Body of pancreas (tissue), 4 donors: Measurements from ENCODE around the gene WSCD1. TPM values are rescaled to one million over a fixed set of nuclear protein-coding genes. Genes with fewer than 3 reads are reported as not detected.
A peak's percentile ranks its signal among the peaks of the same experiment; 100 is the strongest.

Experiments
- ATAC-seq: fragments of 150-250 bp; one replicate; pipeline ENCODE4 v1.9.1; 2016
- DNase-seq, 4 donors: peaks; one replicate each; pipeline ENCODE4 v3.0.0-alpha.2; 2019
- H3K27ac ChIP-seq, 4 donors: fragments of 200-600 bp; sonication (generic); 1 replicate in 3 of 4; 2 replicates in 1 of 4; pipeline versions ENCODE4 v1.5.1 to v1.6.1; 2016 to 2019; ENCODE audit warnings: mild to moderate bottlenecking in 1 of 4, mixed read lengths in 1 of 4, moderate library complexity in 1 of 4
- H3K27me3 ChIP-seq, 2 donors: fragments of 200-600 bp; sonication (generic); one replicate each; pipeline ENCODE4 v1.6.0; 2016; ENCODE audit warnings: mild to moderate bottlenecking in 1 of 2
- H3K36me3 ChIP-seq, 2 donors: fragments of 200-600 bp; sonication (generic); replicated peaks in 1 of 2; 2 replicates each; pipeline ENCODE4 v1.5.1; 2016; ENCODE audit warnings: low read depth in 2 of 2; ENCODE audit not compliant: insufficient read depth in 1 of 2
- H3K4me1 ChIP-seq: fragments of 200-600 bp; sonication (generic); one replicate; pipeline ENCODE4 v1.6.0; 2016
- H3K4me3 ChIP-seq, 2 donors: fragments of 200-600 bp; sonication (generic); 1 replicate in 1 of 2; 2 replicates in 1 of 2; pipeline ENCODE4 v1.5.1; 2016 to 2019
- H3K9me3 ChIP-seq, 3 donors: fragments of 200-600 bp; sonication (generic); 1 replicate in 2 of 3; 2 replicates in 1 of 3; pipeline ENCODE4 v1.5.1; 2016
- POLR2A ChIP-seq, 3 donors: fragments of 450-650 bp; IDR thresholded peaks; one replicate each; pipeline ENCODE4 v1.6.1; 2016; ENCODE audit warnings: antibody characterized with exemption in 3 of 3, mild to moderate bottlenecking in 2 of 3
- WGBS, 2 donors: methylation state at CpG; one replicate each; pipeline ENCODE4 v1.1.5; 2017; 5-methylcytosine and 5-hydroxymethylcytosine counted together
- intact Hi-C: fragments of 100-400 bp; cut with DNase I; formaldehyde crosslinking; loops from one replicate; pipeline ENCODE4 v1.15.1; 2023
- total RNA-seq, 2 donors: library from RNA; depleted of rRNA; stranded (reverse); fragments of >200 nt; gene quantifications; one replicate each; pipeline ENCODE4 v1.1.0, GENCODE V29; 2016
- TF ChIP-seq, protein P1 (sequence below), 7 experiments: fragments of 450-650 bp in 4 of 7; fragments of 200-600 bp in 3 of 7; sonication (generic) in 3 of 7; IDR thresholded peaks; one replicate each; pipeline ENCODE4 v1.5.1; 2016 to 2019; ENCODE audit warnings: antibody characterized with exemption in 7 of 7

WSCD1 gene
- total RNA-seq, result 1 to 10 TPM; 1.8 to 3.0 TPM

DNA sequence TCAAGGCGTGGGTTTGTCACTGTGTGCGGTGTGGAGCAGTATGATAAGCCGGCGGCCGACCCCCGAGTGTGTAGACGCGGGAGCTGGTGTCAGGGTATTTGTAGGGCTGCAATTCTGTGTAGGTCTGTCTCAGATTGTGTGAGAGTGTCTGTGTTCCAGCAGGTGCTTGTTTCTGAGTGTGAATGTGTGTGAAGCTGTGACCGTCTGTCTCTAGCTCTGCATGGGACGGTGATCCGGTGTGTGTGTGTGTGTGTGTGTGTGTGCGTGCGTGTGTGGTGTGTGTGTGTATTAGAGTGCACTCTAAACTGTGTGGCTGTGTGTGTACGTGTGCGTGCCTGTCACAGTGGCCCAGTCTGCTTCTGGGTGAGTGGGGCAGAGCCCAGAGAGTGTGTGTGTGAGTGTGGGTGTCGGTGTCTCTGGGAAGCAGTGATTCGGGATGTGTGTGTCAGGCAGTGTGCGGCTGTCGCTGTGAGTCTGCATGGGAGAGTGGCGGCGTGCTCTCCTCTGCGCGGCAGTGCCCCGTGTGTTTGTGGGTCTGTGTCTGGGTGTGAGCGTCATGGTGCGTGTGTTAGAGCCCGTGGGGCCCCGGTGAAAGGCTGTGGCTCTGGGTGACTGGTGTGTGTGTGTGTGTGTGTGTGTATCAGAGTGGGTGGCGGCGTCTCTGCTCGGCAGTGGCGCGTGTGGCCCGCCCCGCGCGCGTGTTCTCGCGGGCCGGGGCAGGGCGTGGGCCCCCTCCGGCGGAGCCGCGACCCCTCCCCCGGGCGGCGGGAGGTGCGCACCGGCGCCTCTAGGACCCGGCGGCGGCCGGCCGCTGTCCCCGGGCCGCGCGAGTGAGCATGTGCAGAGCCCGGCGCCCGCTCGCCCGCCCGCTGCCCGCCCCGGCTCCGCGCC is at the start of gene WSCD1:
TSS of gene WSCD1 (plus strand) at position 841 of the 891 bp plus-strand sequence. CDS start 10,280 bp downstream, outside the sequence.
- intact Hi-C loops, result no loop called here
- TF ChIP-seq POLR2A (IDR thresholded peaks at IDR 0.05), result no peak
- TF ChIP-seq, protein P1, sequence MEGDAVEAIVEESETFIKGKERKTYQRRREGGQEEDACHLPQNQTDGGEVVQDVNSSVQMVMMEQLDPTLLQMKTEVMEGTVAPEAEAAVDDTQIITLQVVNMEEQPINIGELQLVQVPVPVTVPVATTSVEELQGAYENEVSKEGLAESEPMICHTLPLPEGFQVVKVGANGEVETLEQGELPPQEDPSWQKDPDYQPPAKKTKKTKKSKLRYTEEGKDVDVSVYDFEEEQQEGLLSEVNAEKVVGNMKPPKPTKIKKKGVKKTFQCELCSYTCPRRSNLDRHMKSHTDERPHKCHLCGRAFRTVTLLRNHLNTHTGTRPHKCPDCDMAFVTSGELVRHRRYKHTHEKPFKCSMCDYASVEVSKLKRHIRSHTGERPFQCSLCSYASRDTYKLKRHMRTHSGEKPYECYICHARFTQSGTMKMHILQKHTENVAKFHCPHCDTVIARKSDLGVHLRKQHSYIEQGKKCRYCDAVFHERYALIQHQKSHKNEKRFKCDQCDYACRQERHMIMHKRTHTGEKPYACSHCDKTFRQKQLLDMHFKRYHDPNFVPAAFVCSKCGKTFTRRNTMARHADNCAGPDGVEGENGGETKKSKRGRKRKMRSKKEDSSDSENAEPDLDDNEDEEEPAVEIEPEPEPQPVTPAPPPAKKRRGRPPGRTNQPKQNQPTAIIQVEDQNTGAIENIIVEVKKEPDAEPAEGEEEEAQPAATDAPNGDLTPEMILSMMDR (IDR thresholded peaks at IDR 0.05), result no peak
- 5 to 6% methylated on average over 16 to 62 of the region's 71 CpGs for WGBS, 2 donors
- H3K36me3 ChIP-seq, result no peaks in the 10 kb centered on the region
- H3K4me3 ChIP-seq, result peak within 1 kb of the TSS; percentile 18 to 47
- peaks cover 0 to 3% of the 10 kb centered on the region in 2 donors for H3K27me3 ChIP-seq
- DNase-seq (peak; percentile 14 to 63 (median 40)), ATAC-seq (peak; percentile 73)
- H3K9me3 ChIP-seq, result no peaks in the 10 kb centered on the region
- peaks cover 18% of the 10 kb centered on the region for H3K4me1 ChIP-seq
- no peak within 1 kb of the TSS for H3K27ac ChIP-seq

DNA sequence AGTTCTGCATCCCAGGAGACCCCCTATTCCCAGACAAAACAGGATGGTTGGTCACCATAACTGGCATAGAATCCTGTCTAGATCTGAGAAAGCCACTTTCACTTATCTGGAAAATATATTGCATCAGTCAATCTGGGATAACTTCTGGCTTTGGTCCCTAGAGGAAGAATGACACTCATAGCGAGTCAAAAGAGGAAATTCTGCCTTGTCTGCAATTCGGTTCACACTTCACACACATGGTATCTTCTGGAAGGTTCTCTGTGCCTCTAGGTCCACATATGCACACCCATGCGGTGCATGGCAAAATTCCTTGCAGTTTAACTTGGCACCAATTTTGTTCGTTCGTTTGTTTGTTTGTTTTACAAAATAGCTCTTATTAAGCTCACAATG is 49.2 kb upstream of the WSCD1 start:
- H3K9me3 ChIP-seq, result no peaks in the 10 kb centered on the region
- H3K36me3 ChIP-seq, result no peaks in the 10 kb centered on the region
- H3K4me3 ChIP-seq, result no peak overlapping the region
- H3K4me1 ChIP-seq, result no peaks in the 10 kb centered on the region
- ATAC-seq (no peak), DNase-seq (no peak)
- 39 to 46% methylated on average over 5 of the region's 5 CpGs for WGBS, 2 donors
- no peak overlapping the region for H3K27ac ChIP-seq
- H3K27me3 ChIP-seq, result no peaks in the 10 kb centered on the region
- intact Hi-C loops, result no loop called here
- TF ChIP-seq, protein P1 (IDR thresholded peaks at IDR 0.05), result no peak
- TF ChIP-seq POLR2A (IDR thresholded peaks at IDR 0.05), result no peak

DNA sequence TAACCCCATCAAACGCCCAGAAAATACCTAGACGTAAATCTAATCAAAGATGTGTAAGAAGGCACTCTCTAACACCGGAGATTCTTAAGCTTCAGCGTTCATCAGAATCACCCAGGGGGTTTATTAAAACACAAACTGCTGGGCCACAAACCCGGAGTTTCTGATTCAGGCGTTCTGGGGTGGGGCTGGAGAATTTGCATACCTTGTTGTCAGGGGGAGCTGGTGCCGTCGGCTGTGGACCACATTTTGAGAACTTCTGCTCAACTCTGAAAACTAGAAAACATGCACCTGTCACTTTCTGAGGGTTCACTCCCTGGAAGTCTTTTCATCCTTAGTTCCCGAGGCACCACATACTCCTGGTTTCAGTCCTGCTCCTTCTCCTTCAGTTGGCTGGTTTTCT is 48.6 kb upstream of the WSCD1 start:
- ATAC-seq (no peak), DNase-seq (no peak)
- H3K4me1 ChIP-seq, result no peaks in the 10 kb centered on the region
- TF ChIP-seq POLR2A (IDR thresholded peaks at IDR 0.05), result no peak
- TF ChIP-seq, protein P1 (IDR thresholded peaks at IDR 0.05), result no peak
- intact Hi-C loops, result no loop called here
- 53 to 54% methylated on average over 9 of the region's 9 CpGs for WGBS, 2 donors
- H3K27ac ChIP-seq, result no peak overlapping the region
- no peaks in the 10 kb centered on the region for H3K27me3 ChIP-seq
- no peaks in the 10 kb centered on the region for H3K9me3 ChIP-seq
- no peak overlapping the region for H3K4me3 ChIP-seq
- H3K36me3 ChIP-seq, result no peaks in the 10 kb centered on the region

DNA sequence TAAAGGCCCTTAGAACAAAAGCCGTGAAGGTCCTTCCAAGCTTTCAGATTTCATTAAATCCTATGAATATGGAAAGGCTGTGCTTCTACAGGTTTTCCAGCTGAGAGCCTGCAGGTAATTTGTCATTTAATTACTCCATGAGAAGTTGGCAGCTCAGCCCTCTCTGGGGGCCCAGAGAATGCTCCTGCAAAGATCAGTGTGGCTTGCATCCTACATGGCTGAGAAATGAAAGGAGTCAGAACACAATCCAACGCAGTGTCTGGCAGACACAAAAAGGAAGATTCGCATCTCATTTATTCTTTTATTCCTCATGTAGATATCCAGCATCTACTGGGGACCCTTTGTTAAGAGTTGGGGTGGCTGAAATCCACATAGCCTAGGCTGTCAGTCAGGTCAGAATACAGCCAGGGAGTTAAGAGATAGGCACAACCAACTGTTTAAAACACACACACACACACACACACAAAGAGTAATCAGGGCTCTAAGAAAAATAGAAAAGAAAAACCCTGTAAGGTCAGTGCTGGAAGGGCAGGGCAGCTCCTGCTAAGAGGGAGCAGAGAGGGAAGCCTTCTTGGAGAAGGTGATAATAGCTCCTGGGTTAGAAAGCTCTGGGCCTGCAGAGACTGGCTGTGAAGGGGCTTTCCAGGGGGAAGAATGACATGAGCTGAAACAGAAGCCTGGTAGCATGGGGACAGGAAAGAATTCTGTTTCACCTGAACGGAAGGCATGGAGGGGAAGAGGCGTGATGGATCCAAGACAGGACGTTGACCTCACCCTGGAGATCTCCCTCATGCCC is 46.9 kb upstream of the WSCD1 start:
- DNase-seq (no peak), ATAC-seq (no peak)
- 46 to 53% methylated on average over 6 of the region's 6 CpGs for WGBS, 2 donors

More for the DNA sequence above, 46.9 kb upstream of the WSCD1 start:
- H3K36me3 ChIP-seq, result no peaks in the 10 kb centered on the region
- no peaks in the 10 kb centered on the region for H3K9me3 ChIP-seq
- H3K27me3 ChIP-seq, result no peaks in the 10 kb centered on the region
- H3K4me3 ChIP-seq, result no peak overlapping the region
- H3K27ac ChIP-seq, result no peak overlapping the region
- no peaks in the 10 kb centered on the region for H3K4me1 ChIP-seq
- intact Hi-C loops, result no loop called here
- TF ChIP-seq, protein P1 (IDR thresholded peaks at IDR 0.05), result no peak
- TF ChIP-seq POLR2A (IDR thresholded peaks at IDR 0.05), result no peak
